ENCODE measurements around the gene TMEM121. TPM values are rescaled to one million over a fixed set of nuclear protein-coding genes. Genes with fewer than 3 reads are reported as not detected.

Gene TMEM121
- total RNA-seq, 2 experiments from 2014 or later: 0.21 to 0.25 TPM

DNA sequence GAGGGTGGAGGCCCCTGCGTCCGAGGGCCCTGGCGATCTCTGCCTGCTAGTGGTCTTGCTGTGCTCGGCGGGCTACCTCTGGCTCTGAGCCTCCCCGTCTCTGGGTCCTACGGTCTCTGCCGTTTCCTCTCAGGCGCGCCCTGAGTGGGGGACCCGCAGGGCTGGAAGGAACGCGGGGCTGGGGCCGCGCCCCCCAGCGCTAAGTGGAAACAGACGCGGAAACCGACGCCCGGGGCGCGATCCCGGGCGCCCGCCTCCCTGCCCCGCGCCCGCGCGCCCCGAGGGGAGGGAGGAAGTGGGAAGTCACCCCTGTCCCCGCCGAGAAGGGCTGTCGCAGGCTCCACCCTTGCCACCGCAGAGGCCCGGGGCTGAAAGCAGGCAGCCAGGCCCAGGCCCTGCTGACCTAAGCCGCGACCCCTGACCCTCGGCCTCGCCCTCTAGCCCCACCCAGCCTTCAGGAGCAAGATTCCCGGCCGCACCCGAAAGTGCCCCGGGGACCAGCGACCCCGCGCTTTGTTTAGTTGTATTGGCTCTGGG is 38.9 kb upstream of the TMEM121 start:
- Histone ChIP-seq H3K4me2 (ENCODE audit: low read length) (peak overlapping the region; percentile 60), H3K9me2 (ENCODE audit: insufficient read depth, low read length) (no peaks in the 10 kb centered on the region), H2AFZ (ENCODE audit: low read length) (no peak overlapping the region), H4K20me1 (ENCODE audit: insufficient read depth, low read length) (peaks cover under 1% of the 10 kb centered on the region; the same call in 1 of the 2 replicates), H3K36me3 (ENCODE audit: insufficient read depth, low read length) (peaks cover 7% of the 10 kb centered on the region; the same call in 1 of the 2 replicates), H3K4me3 (ENCODE audit: low read depth, low read length, poor library complexity, severe bottlenecking) (peak overlapping the region; percentile 35), H3K79me2 (ENCODE audit: insufficient read depth, low read depth, low read length) (0 out of 2 replicates have a peak, but pooled peaks cover 6% of the 10 kb centered on the region), H3K4me1 (ENCODE audit: insufficient read depth, low read length, poor library complexity, severe bottlenecking) (peaks cover 35% of the 10 kb centered on the region), H3K9me3 (ENCODE audit: low read length) (no peaks in the 10 kb centered on the region), H3K27ac (ENCODE audit: low read depth, low read length, poor library complexity, severe bottlenecking) (no peak overlapping the region)
- no TSS peak for BruUV-seq (replicated peaks)
- TF ChIP-seq, protein P1, sequence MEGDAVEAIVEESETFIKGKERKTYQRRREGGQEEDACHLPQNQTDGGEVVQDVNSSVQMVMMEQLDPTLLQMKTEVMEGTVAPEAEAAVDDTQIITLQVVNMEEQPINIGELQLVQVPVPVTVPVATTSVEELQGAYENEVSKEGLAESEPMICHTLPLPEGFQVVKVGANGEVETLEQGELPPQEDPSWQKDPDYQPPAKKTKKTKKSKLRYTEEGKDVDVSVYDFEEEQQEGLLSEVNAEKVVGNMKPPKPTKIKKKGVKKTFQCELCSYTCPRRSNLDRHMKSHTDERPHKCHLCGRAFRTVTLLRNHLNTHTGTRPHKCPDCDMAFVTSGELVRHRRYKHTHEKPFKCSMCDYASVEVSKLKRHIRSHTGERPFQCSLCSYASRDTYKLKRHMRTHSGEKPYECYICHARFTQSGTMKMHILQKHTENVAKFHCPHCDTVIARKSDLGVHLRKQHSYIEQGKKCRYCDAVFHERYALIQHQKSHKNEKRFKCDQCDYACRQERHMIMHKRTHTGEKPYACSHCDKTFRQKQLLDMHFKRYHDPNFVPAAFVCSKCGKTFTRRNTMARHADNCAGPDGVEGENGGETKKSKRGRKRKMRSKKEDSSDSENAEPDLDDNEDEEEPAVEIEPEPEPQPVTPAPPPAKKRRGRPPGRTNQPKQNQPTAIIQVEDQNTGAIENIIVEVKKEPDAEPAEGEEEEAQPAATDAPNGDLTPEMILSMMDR (conservative IDR thresholded peaks at IDR 0.05; ENCODE audit: low read length): no peak
- TF ChIP-seq EZH2phosphoT487 (IDR thresholded peaks at IDR 0.05; ENCODE audit: borderline replicate concordance, low read depth, low read length): no peak
- intact Hi-C loops (cut with micrococcal nuclease; ENCODE audit: unreplicated experiment): no loop called here
- POLR2A ChIA-PET: no interaction called here
- CTCF ChIA-PET (ENCODE audit: unreplicated experiment): no interaction called here
- DNase-seq (ENCODE audit: low spot score): no peak

DNA sequence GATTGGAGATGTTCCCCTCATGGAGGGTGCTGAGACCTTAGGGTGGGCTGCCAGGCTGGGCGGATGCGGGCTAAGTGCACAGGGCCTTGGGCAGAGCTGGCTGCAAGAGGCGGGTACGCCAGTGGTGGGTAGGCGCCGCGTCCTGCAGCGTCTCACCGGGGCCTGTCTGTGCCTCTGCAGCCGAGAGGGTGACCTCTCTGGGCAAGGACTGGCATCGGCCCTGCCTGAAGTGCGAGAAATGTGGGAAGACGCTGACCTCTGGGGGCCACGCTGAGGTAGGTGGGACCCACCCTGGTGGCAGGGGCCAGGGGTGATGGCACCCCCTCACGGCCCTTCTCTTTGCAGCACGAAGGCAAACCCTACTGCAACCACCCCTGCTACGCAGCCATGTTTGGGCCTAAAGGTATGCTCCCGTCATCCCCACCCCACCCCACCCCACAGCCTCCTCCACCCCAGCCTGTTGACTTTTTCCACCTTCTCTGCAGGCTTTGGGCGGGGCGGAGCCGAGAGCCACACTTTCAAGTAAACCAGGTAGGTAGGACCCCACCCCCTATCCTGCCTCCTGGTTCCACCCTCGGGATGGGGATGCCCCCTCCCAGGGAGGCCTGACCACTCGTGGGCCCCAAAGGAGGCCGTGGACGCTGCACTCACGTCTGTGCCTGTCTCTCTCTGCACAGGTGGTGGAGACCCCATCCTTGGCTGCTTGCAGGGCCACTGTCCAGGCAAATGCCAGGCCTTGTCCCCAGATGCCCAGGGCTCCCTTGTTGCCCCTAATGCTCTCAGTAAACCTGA is 38.2 kb upstream of the TMEM121 start:
- Histone ChIP-seq H3K9me2 (ENCODE audit: insufficient read depth, low read length) (no peaks in the 10 kb centered on the region), H3K4me1 (ENCODE audit: insufficient read depth, low read length, poor library complexity, severe bottlenecking) (peaks cover 37% of the 10 kb centered on the region), H3K79me2 (ENCODE audit: insufficient read depth, low read depth, low read length) (0 out of 2 replicates have a peak, but pooled peaks cover 6% of the 10 kb centered on the region), H2AFZ (ENCODE audit: low read length) (no peak overlapping the region), H4K20me1 (ENCODE audit: insufficient read depth, low read length) (peaks cover 4% of the 10 kb centered on the region; the same call in 1 of the 2 replicates), H3K27ac (ENCODE audit: low read depth, low read length, poor library complexity, severe bottlenecking) (no peak overlapping the region), H3K4me3 (ENCODE audit: low read depth, low read length, poor library complexity, severe bottlenecking) (peak overlapping the region; percentile 35), H3K36me3 (ENCODE audit: insufficient read depth, low read length) (peaks cover 9% of the 10 kb centered on the region; the same call in 1 of the 2 replicates), H3K9me3 (ENCODE audit: low read length) (no peaks in the 10 kb centered on the region), H3K4me2 (ENCODE audit: low read length) (peak overlapping the region; percentile 87)
- DNase-seq (ENCODE audit: low spot score): no peak
- POLR2A ChIA-PET: interaction anchor here (0.6 kb wide), 1 partner anchor 22 kb away, joined by 5 read pairs; no protein-coding TSS in a partner anchor
- CTCF ChIA-PET (ENCODE audit: unreplicated experiment): interaction anchor here (0.6 kb wide), 1 partner anchor 41 kb away, joined by 3 read pairs; no protein-coding TSS in a partner anchor
- BruUV-seq (replicated peaks): no TSS peak
- intact Hi-C loops (cut with micrococcal nuclease; ENCODE audit: unreplicated experiment): no loop called here
- TF ChIP-seq, protein P1 (conservative IDR thresholded peaks at IDR 0.05; ENCODE audit: low read length): no peak
- no peak for TF ChIP-seq EZH2phosphoT487 (IDR thresholded peaks at IDR 0.05; ENCODE audit: borderline replicate concordance, low read depth, low read length)
